ENCODE data around the gene CAMK2G. TPM values are rescaled to one million over a fixed set of nuclear protein-coding genes. Genes with fewer than 3 reads are reported as not detected.
A peak's percentile ranks its signal among the peaks of the same experiment; 100 is the strongest.

The CAMK2G gene
- polyA plus RNA-seq, 1 of the 3 experiments (the other 2 are of a cell fraction), result 41.4 TPM

GRCh38 chr10:73906524-73907447 is 32.4 kb upstream of the CAMK2G start:
- ChIA-PET CTCF (interaction anchor here (1.3 to 2.3 kb wide), 4 partner anchors 18 to 34 kb away, joined by 4 to 10 read pairs (median 8); no protein-coding TSS in a partner anchor), POLR2A (no interaction called here)
- Histone ChIP-seq H3K27me3 (ENCODE audit: insufficient read depth) (no peaks in the 10 kb centered on the region), H3F3A (replicated peaks; ENCODE audit: insufficient read depth) (peaks cover 25% of the 10 kb centered on the region), H3K27ac (ENCODE audit: low read depth in 2 of 2, low read length in 1 of 2) (peak overlapping the region; percentile 75 to 92), H3K36me3 (replicated peaks in 1 of 2; ENCODE audit: control insufficient read depth in 1 of 2, insufficient read depth in 2 of 2, low read length in 1 of 2) (no peaks in the 10 kb centered on the region), H2AFZ (ENCODE audit: low read depth) (no peak overlapping the region), H3K9me3 (no peaks in the 10 kb centered on the region), H3K9me2 (no peaks in the 10 kb centered on the region), H3K79me2 (ENCODE audit: insufficient read depth) (peaks cover 5% of the 10 kb centered on the region), H3K9ac (peak overlapping the region; percentile 63; the same call in 1 of the 2 replicates), H3K4me2 (peak overlapping the region; percentile 51), H4K20me1 (ENCODE audit: insufficient read depth) (no peaks in the 10 kb centered on the region), H3K4me1 (ENCODE audit: control insufficient read depth in 1 of 2, insufficient read depth in 2 of 2, low read depth in 1 of 2, low read length in 1 of 2) (peaks cover 12 to 20% of the 10 kb centered on the region in 2 experiments; a peak in 2 of 4 replicates), H3K4me3 (ENCODE audit: low read depth in 2 of 2, low read length in 1 of 2) (no peak overlapping the region)
- WGBS (ENCODE audit: low lambda C conversion rate), result 14% methylated on average over 8 of the region's 8 CpGs
- DNase-seq, result no peak
- peak; percentile 95 for TF ChIP-seq TEAD4 (IDR thresholded peaks at IDR 0.05; ENCODE audit: borderline replicate concordance, insufficient read depth)
- TF ChIP-seq RFX5 (IDR thresholded peaks at IDR 0.05; ENCODE audit: low read length), result no peak
- no peak for TF ChIP-seq YY1 (IDR thresholded peaks at IDR 0.05; ENCODE audit: low read depth)
- TF ChIP-seq CTCF (IDR thresholded peaks at IDR 0.05), result no peak
- TF ChIP-seq EZH2phosphoT487 (IDR thresholded peaks at IDR 0.05; ENCODE audit: borderline replicate concordance, low read depth), result no peak
- TF ChIP-seq GATA2 (CRISPR knock-in tag; IDR thresholded peaks at IDR 0.05), result no peak
- no peak for TF ChIP-seq ELF1 (IDR thresholded peaks at IDR 0.05)
- peak; percentile 56; the same call in 1 of the 2 replicates for TF ChIP-seq MEF2A (IDR thresholded peaks at IDR 0.05; ENCODE audit: borderline replicate concordance, low read depth)
- TF ChIP-seq SIN3A (IDR thresholded peaks at IDR 0.05; ENCODE audit: borderline replicate concordance, low read depth, low read length), result peak; percentile 80; the same call in 1 of the 2 replicates
- no peak for TF ChIP-seq NRF1 (IDR thresholded peaks at IDR 0.05; ENCODE audit: low read depth, low read length)
- TF ChIP-seq RCOR1 (IDR thresholded peaks at IDR 0.05; ENCODE audit: low read length), result no peak
- TF ChIP-seq FOXM1 (IDR thresholded peaks at IDR 0.05; ENCODE audit: low read depth), result no peak
- TF ChIP-seq REST (IDR thresholded peaks at IDR 0.05; ENCODE audit: low read depth, low read length), result peak; percentile 25; the same call in 1 of the 2 replicates
- peak; percentile 89 for TF ChIP-seq RXRA (IDR thresholded peaks at IDR 0.05; ENCODE audit: borderline replicate concordance, low read depth)
- TF ChIP-seq CHD2 (IDR thresholded peaks at IDR 0.05; ENCODE audit: low read length, partially characterized antibody), result no peak
- peak; percentile 55; the same call in 1 of the 2 replicates for TF ChIP-seq POLR2AphosphoS5 (IDR thresholded peaks at IDR 0.05; ENCODE audit: low read depth, low read length)
- no peak for TF ChIP-seq ZBTB33 (IDR thresholded peaks at IDR 0.05; ENCODE audit: borderline replicate concordance, low read depth)
- no peak for TF ChIP-seq FOXJ3 (CRISPR knock-in tag; IDR thresholded peaks at IDR 0.05)
- TF ChIP-seq TAF1 (IDR thresholded peaks at IDR 0.05; ENCODE audit: borderline replicate concordance, low read depth, low read length), result no peak; the same call in 1 of the 2 replicates
- TF ChIP-seq NFIC (IDR thresholded peaks at IDR 0.05; ENCODE audit: borderline replicate concordance), result peak; percentile 94
- no peak for TF ChIP-seq IRF3 (IDR thresholded peaks at IDR 0.05; ENCODE audit: low read depth, low read length)
- peak; percentile 90 for TF ChIP-seq MAX (IDR thresholded peaks at IDR 0.05; ENCODE audit: low read depth)
- peak; percentile 96 for TF ChIP-seq TCF12 (IDR thresholded peaks at IDR 0.05)
- TF ChIP-seq GABPA (IDR thresholded peaks at IDR 0.05; ENCODE audit: low read depth), result no peak
